ENCODE data around the gene ARL3.
A peak's percentile ranks its signal among the peaks of the same experiment; 100 is the strongest.
"Not testable (repeated sequence)": the region's sequence is repeated elsewhere in the genome, so short reads cannot be mapped to it uniquely, and the experiment has no call there.

ARL3 gene

GRCh38 chr10:102673819-102674511, 40.2 kb downstream of the ARL3 start:
- no peak overlapping the region for H3K4me3 ChIP-seq (ENCODE audit: low read depth, low read length)
- TF ChIP-seq, protein P1, sequence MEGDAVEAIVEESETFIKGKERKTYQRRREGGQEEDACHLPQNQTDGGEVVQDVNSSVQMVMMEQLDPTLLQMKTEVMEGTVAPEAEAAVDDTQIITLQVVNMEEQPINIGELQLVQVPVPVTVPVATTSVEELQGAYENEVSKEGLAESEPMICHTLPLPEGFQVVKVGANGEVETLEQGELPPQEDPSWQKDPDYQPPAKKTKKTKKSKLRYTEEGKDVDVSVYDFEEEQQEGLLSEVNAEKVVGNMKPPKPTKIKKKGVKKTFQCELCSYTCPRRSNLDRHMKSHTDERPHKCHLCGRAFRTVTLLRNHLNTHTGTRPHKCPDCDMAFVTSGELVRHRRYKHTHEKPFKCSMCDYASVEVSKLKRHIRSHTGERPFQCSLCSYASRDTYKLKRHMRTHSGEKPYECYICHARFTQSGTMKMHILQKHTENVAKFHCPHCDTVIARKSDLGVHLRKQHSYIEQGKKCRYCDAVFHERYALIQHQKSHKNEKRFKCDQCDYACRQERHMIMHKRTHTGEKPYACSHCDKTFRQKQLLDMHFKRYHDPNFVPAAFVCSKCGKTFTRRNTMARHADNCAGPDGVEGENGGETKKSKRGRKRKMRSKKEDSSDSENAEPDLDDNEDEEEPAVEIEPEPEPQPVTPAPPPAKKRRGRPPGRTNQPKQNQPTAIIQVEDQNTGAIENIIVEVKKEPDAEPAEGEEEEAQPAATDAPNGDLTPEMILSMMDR (IDR thresholded peaks at IDR 0.05; ENCODE audit: borderline replicate concordance, insufficient read depth, low read depth, low read length) = no peak

DNA sequence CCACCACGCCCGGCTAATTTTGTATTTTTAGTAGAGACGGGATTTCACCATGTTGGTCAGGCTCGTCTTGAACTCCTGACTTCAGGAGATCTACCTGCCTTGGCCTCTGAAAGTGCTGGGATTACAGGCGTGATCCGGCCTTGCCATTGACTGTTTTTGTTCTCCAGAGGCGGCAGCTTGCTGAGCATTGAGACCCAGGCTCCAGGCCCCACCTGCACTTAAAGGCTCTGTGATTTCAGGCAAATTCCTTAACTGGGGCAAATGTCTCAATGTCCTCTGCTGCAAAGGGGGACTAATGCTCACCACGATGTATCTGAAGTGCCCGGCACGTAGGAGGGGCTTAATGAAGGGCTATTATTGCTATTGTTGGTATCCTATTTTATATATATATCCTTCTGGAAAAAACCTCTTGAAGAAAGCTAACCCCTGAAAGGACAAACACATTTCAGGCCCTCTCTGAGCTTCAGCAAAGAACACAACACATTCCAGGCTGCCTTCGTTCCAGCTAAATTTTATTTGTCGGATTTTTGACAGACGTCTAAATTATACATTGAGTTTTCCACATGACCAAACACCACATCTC, 40.9 kb downstream of the ARL3 start:
- H3K4me3 ChIP-seq (ENCODE audit: low read depth, low read length) = no peak overlapping the region
- TF ChIP-seq, protein P1 (IDR thresholded peaks at IDR 0.05; ENCODE audit: borderline replicate concordance, insufficient read depth, low read depth, low read length) = no peak

- TF ChIP-seq, protein P1 (IDR thresholded peaks at IDR 0.05; ENCODE audit: borderline replicate concordance, insufficient read depth, low read depth, low read length) = no peak
- H3K4me3 ChIP-seq (ENCODE audit: low read depth, low read length) = no peak overlapping the region
Measured at GRCh38 chr10:102670871-102671434, 43.2 kb downstream of the ARL3 start.

DNA sequence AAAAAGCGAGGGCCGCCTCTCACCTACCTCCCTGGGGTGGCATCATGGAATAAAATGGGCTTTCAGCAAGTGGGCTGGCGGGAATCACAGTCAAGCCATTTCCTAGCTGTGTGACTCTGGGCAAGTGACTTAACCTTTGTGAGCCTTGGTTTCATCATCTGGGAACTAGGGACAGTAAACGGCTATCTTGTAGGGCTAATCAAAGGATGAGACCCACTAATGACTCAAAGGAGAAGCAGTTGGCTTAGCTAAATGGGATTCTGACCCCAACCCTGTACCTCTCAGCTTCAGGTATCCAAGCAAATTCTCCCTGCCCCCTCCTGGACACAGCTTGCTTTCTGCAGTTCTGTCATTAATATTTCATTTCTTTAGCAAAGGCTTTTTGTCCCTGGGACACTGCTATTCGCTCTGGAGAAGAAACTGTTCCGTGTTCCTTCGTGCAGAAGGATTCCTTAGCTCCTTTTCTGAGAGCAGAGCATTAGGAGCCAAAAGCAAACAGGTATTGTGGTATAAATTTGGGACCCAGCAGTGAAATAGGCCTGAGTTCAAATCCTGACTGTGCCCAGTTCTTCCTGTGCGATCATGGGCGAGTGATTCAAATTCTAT, 44.0 kb downstream of the ARL3 start:
- no peak overlapping the region for H3K4me3 ChIP-seq (ENCODE audit: low read depth, low read length)
- TF ChIP-seq, protein P1 (IDR thresholded peaks at IDR 0.05; ENCODE audit: borderline replicate concordance, insufficient read depth, low read depth, low read length) = no peak

DNA sequence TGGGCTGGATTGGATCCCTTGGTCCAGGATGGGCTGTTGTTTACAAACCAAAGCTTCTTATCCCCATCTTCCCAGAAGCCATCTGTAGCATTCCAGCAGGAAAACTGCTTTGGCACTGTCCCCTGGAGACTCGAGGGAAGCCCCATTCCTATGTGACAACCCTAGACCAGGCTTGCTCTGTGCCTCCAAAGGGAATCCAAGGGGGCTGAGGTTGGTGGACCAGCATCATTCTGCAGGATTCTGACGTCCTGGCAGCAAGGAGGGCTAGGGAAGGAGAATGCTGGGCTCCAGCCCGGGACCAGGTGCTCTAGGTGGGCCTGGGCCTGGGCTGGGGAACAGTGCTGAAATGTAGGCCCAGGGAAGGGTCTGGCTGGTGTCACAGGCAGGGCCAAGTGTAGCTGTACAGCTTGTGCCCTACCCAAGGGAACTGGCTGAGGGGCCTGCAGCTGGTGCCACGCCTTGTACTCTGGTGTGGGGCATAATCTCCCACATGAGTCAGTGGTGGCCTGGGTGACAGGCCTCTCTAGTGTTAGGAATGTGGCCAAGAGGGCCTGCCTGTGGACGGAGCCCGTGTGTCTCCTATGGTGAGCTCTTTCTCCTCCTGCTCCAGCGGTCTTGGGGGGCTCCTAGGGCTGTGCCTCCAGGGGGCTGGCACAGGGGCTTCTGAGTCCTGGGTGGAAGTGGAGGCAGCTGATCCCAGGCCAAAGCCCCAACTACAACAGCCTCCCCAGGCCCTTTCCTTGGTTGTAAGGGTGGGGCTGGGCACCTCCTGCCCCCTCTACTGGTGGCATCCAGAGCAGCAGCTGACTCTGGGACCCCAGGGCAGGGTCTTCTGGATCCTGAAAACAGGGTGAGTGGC, 44.8 kb downstream of the ARL3 start:
- TF ChIP-seq, protein P1 (IDR thresholded peaks at IDR 0.05; ENCODE audit: borderline replicate concordance, insufficient read depth, low read depth, low read length) = peak; percentile 49
- H3K4me3 ChIP-seq (ENCODE audit: low read depth, low read length) = no peak overlapping the region

DNA sequence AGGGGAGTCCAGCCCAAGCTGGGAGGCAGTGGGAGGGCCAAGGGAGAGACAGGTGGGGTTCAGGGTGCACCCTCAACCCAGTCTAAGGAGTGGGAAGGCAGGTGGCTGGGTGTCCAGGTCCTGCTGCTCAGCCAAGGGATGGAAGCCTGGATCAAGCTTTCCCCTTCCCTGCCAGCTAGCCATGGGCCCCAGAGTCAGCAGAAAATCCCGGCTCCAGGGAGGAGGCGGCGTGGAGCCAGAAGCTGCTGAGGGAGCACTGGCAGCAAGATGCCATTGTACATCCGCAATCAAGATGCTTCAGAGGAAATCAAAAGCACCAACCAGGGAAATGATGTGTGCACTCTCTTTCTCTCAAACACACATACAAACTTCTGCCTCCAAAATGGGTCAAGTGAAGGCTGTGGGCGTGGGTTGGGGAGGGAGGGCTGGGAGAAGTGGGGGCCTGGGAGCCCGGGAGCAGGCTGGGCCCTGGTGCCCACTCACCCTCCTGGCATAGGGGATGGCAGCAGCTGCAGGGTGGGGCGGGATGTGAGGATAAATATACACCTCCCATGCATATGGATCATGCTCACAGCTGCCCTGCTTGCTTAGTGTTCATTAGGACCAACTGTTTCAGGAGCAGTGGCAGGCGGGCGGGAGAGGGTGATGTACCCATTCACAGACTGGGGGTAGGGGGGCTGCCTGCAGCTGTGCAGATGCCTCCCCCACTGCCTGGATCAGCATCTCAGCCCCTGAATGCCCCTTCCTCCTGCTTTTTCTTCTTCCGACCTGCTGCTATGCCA, 45.7 kb downstream of the ARL3 start:
- TF ChIP-seq, protein P1 (IDR thresholded peaks at IDR 0.05; ENCODE audit: borderline replicate concordance, insufficient read depth, low read depth, low read length) = no peak
- no peak overlapping the region for H3K4me3 ChIP-seq (ENCODE audit: low read depth, low read length)

GRCh38 chr10:102667411-102667810, 46.8 kb downstream of the ARL3 start:
- not testable (repeated sequence) for H3K4me3 ChIP-seq (ENCODE audit: low read depth, low read length)
